Measurements from ENCODE around the gene ETFBKMT.

The ETFBKMT gene, protein sequence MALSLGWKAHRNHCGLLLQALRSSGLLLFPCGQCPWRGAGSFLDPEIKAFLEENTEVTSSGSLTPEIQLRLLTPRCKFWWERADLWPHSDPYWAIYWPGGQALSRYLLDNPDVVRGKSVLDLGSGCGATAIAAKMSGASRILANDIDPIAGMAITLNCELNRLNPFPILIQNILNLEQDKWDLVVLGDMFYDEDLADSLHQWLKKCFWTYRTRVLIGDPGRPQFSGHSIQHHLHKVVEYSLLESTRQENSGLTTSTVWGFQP

GRCh38 chr12:31659087-31659942 is at the start of gene ETFBKMT:
Gene ETFBKMT, plus strand, starts transcription at chr12:31659688. Its CDS starts 2,266 bp downstream, at chr12:31661954.
- peak; percentile 94 for ATAC-seq
- TF ChIP-seq ZC3H10 (CRISPR knock-in tag; IDR thresholded peaks at IDR 0.05) (no peak), ZFP3 (CRISPR knock-in tag; IDR thresholded peaks at IDR 0.05) (peak; percentile 77), ARNTL (CRISPR knock-in tag; IDR thresholded peaks at IDR 0.05; ENCODE audit: borderline replicate concordance, low read depth) (no peak)

DNA sequence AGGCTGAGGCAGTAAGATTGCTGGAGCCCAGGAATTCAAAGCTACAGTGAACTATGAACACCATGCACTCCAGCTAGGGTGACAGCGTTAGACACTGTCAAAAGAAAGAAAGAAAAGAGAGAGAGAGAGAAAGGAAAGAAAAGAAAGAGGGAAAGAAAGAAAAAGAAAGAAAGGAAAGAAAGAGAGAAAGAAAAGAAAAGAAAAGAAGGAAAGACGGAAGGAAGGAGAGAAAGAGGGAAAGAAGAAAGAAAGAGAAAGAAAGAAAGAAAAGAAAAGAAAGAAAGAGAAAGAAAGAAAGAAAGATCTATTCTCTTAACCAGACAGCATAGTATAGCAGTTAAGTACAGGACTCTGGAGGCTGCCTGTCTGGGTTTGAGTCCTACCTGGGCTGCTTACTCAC is 46.7 kb upstream of the ETFBKMT start:
- no peak for ATAC-seq

GRCh38 chr12:31618228-31619025 is 41.1 kb upstream of the ETFBKMT start:
- no peak for ATAC-seq
- TF ChIP-seq ZFP3 (CRISPR knock-in tag; IDR thresholded peaks at IDR 0.05) (0 out of 2 replicates have a peak, but pooled peaks have one; percentile 70), ZC3H10 (CRISPR knock-in tag; IDR thresholded peaks at IDR 0.05) (0 out of 2 replicates have a peak, but pooled peaks have one; percentile 31), ZNF565 (CRISPR knock-in tag; conservative IDR thresholded peaks at IDR 0.05; ENCODE audit: low read depth) (no peak)
- TF ChIP-seq, protein P1, sequence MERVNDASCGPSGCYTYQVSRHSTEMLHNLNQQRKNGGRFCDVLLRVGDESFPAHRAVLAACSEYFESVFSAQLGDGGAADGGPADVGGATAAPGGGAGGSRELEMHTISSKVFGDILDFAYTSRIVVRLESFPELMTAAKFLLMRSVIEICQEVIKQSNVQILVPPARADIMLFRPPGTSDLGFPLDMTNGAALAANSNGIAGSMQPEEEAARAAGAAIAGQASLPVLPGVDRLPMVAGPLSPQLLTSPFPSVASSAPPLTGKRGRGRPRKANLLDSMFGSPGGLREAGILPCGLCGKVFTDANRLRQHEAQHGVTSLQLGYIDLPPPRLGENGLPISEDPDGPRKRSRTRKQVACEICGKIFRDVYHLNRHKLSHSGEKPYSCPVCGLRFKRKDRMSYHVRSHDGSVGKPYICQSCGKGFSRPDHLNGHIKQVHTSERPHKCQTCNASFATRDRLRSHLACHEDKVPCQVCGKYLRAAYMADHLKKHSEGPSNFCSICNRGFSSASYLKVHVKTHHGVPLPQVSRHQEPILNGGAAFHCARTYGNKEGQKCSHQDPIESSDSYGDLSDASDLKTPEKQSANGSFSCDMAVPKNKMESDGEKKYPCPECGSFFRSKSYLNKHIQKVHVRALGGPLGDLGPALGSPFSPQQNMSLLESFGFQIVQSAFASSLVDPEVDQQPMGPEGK (CRISPR knock-in tag; IDR thresholded peaks at IDR 0.05; ENCODE audit: borderline replicate concordance): no peak

More for the DNA sequence above, 46.7 kb upstream of the ETFBKMT start:
- TF ChIP-seq ISL1 (CRISPR knock-in tag; IDR thresholded peaks at IDR 0.05) (no peak), TCF4 (CRISPR knock-in tag; IDR thresholded peaks at IDR 0.05; ENCODE audit: borderline replicate concordance) (no peak), RARB (CRISPR knock-in tag; IDR thresholded peaks at IDR 0.05) (no peak), OSR1 (CRISPR knock-in tag; IDR thresholded peaks at IDR 0.05) (no peak), GLIS3 (CRISPR knock-in tag; IDR thresholded peaks at IDR 0.05) (no peak), BACH2 (CRISPR knock-in tag; IDR thresholded peaks at IDR 0.05; ENCODE audit: borderline replicate concordance) (no peak), ARNTL (CRISPR knock-in tag; IDR thresholded peaks at IDR 0.05; ENCODE audit: borderline replicate concordance, low read depth) (no peak), ZNF70 (CRISPR knock-in tag; IDR thresholded peaks at IDR 0.05) (no peak), TOX (CRISPR knock-in tag; IDR thresholded peaks at IDR 0.05; ENCODE audit: borderline replicate concordance) (no peak), ESRRG (CRISPR knock-in tag; IDR thresholded peaks at IDR 0.05) (no peak), CSDC2 (CRISPR knock-in tag; IDR thresholded peaks at IDR 0.05) (no peak)
- TF ChIP-seq, protein P1 (CRISPR knock-in tag; IDR thresholded peaks at IDR 0.05; ENCODE audit: borderline replicate concordance): no peak
- TF ChIP-seq, protein P2, sequence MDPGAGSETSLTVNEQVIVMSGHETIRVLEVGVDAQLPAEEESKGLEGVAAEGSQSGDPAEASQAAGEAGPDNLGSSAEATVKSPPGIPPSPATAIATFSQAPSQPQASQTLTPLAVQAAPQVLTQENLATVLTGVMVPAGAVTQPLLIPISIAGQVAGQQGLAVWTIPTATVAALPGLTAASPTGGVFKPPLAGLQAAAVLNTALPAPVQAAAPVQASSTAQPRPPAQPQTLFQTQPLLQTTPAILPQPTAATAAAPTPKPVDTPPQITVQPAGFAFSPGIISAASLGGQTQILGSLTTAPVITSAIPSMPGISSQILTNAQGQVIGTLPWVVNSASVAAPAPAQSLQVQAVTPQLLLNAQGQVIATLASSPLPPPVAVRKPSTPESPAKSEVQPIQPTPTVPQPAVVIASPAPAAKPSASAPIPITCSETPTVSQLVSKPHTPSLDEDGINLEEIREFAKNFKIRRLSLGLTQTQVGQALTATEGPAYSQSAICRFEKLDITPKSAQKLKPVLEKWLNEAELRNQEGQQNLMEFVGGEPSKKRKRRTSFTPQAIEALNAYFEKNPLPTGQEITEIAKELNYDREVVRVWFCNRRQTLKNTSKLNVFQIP (CRISPR knock-in tag; IDR thresholded peaks at IDR 0.05; ENCODE audit: borderline replicate concordance, low read depth): no peak
- TF ChIP-seq, protein P3, sequence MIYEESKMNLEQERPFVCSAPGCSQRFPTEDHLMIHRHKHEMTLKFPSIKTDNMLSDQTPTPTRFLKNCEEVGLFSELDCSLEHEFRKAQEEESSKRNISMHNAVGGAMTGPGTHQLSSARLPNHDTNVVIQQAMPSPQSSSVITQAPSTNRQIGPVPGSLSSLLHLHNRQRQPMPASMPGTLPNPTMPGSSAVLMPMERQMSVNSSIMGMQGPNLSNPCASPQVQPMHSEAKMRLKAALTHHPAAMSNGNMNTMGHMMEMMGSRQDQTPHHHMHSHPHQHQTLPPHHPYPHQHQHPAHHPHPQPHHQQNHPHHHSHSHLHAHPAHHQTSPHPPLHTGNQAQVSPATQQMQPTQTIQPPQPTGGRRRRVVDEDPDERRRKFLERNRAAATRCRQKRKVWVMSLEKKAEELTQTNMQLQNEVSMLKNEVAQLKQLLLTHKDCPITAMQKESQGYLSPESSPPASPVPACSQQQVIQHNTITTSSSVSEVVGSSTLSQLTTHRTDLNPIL (CRISPR knock-in tag; IDR thresholded peaks at IDR 0.05; ENCODE audit: low read depth): no peak
- TF ChIP-seq, protein P4, sequence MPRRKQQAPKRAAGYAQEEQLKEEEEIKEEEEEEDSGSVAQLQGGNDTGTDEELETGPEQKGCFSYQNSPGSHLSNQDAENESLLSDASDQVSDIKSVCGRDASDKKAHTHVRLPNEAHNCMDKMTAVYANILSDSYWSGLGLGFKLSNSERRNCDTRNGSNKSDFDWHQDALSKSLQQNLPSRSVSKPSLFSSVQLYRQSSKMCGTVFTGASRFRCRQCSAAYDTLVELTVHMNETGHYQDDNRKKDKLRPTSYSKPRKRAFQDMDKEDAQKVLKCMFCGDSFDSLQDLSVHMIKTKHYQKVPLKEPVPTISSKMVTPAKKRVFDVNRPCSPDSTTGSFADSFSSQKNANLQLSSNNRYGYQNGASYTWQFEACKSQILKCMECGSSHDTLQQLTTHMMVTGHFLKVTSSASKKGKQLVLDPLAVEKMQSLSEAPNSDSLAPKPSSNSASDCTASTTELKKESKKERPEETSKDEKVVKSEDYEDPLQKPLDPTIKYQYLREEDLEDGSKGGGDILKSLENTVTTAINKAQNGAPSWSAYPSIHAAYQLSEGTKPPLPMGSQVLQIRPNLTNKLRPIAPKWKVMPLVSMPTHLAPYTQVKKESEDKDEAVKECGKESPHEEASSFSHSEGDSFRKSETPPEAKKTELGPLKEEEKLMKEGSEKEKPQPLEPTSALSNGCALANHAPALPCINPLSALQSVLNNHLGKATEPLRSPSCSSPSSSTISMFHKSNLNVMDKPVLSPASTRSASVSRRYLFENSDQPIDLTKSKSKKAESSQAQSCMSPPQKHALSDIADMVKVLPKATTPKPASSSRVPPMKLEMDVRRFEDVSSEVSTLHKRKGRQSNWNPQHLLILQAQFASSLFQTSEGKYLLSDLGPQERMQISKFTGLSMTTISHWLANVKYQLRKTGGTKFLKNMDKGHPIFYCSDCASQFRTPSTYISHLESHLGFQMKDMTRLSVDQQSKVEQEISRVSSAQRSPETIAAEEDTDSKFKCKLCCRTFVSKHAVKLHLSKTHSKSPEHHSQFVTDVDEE (CRISPR knock-in tag; IDR thresholded peaks at IDR 0.05): no peak
